ENCODE measurements around the gene PALM.
"Not testable (repeated sequence)": the region's sequence is repeated elsewhere in the genome, so short reads cannot be mapped to it uniquely, and the experiment has no call there.

PALM gene

GRCh38 chr19:708154-709143 lies at the start of gene PALM:
Gene PALM, plus strand, starts transcription at chr19:708935. Its CDS starts 212 bp downstream, at chr19:709147.
- peak in 1 of 3 donors; percentile 55 for DNase-seq

- DNase-seq, result peak in 1 of 3 donors; percentile 39
Observed at GRCh38 chr19:660793-661426, 47.8 kb upstream of the PALM start.

- peak; percentile 55 to 66 (median 59) for DNase-seq
Observed at GRCh38 chr19:661427-662196, 47.1 kb upstream of the PALM start.

GRCh38 chr19:662207-662961 lies 46.4 kb upstream of the PALM start:
- peak; percentile 60 to 70 (median 62) for DNase-seq

- peak; percentile 92 to 98 (median 96) for DNase-seq
Observed at GRCh38 chr19:662962-663681, 45.6 kb upstream of the PALM start, which contains the start of gene RNF126. Gene RNF126, minus strand, starts transcription at chr19:663214. Its CDS starts 93 bp downstream, at chr19:663121.

GRCh38 chr19:663682-664117 lies 45.0 kb upstream of the PALM start:
- no peak for DNase-seq

GRCh38 chr19:664913-665443 lies 43.8 kb upstream of the PALM start:
- DNase-seq, result peak; percentile 83 to 88 (median 88)

GRCh38 chr19:666985-667573 lies 41.7 kb upstream of the PALM start:
- DNase-seq, result not testable (repeated sequence)

GRCh38 chr19:668675-669434 lies 39.9 kb upstream of the PALM start:
- DNase-seq, result not testable (repeated sequence)

- no peak for DNase-seq
Observed at GRCh38 chr19:670609-671075, 38.1 kb upstream of the PALM start.

GRCh38 chr19:674282-675151 lies 34.2 kb upstream of the PALM start:
- no peak for DNase-seq

- DNase-seq, result no peak
Observed at GRCh38 chr19:676007-676338, 32.8 kb upstream of the PALM start.

GRCh38 chr19:676339-677105 lies 32.2 kb upstream of the PALM start, which contains the start of gene FSTL3:
Gene FSTL3, plus strand, starts transcription at chr19:676392. Its CDS starts 32 bp downstream, at chr19:676424.
- DNase-seq, result peak; percentile 21 to 70 (median 42)

- peak in 2 of 3 donors; percentile 32 to 49 for DNase-seq
Observed at GRCh38 chr19:677201-677600, 31.5 kb upstream of the PALM start.

GRCh38 chr19:677601-678436 lies 30.9 kb upstream of the PALM start:
- no peak for DNase-seq

- no peak for DNase-seq
Observed at GRCh38 chr19:678791-679388, 29.8 kb upstream of the PALM start.
